H9 (cell line): ENCODE measurements around the gene FICD. TPM values are rescaled to one million over a fixed set of nuclear protein-coding genes. Genes with fewer than 3 reads are reported as not detected.

Source experiments
- DNase-seq: peaks from one replicate; pipeline ENCODE4 v3.0.0-alpha.2; 2017
- H2AFZ ChIP-seq: one replicate; pipeline ENCODE4 v1.6.1; 2013; ENCODE audit warnings: mild to moderate bottlenecking, low read length, control low read depth, moderate library complexity
- H2AK5ac ChIP-seq: 2 replicates; pipeline ENCODE4 v1.6.1; 2013; ENCODE audit warnings: low read length, control low read depth, mixed read lengths; ENCODE audit not compliant: insufficient read length
- H2BK120ac ChIP-seq: one replicate; pipeline ENCODE4 v1.6.1; 2013; ENCODE audit warnings: low read depth, mild to moderate bottlenecking, low read length, control low read depth, inconsistent platforms; ENCODE audit not compliant: poor library complexity, severe bottlenecking
- H2BK12ac ChIP-seq: 2 replicates; pipeline ENCODE4 v1.6.1; 2013; ENCODE audit warnings: low read length, control low read depth, mixed read lengths, low read depth; ENCODE audit not compliant: insufficient read length
- H2BK15ac ChIP-seq: 2 replicates; pipeline ENCODE4 v1.6.1; 2013; ENCODE audit warnings: low read depth, low read length, control low read depth
- H2BK20ac ChIP-seq: one replicate; pipeline ENCODE4 v1.6.1; 2013; ENCODE audit warnings: low read depth, mild to moderate bottlenecking, low read length, control low read depth, inconsistent platforms; ENCODE audit not compliant: poor library complexity, severe bottlenecking
- H2BK5ac ChIP-seq: 2 replicates; pipeline ENCODE4 v1.6.1; 2013; ENCODE audit warnings: low read length, control low read depth, mixed read lengths; ENCODE audit not compliant: insufficient read length
- H3K14ac ChIP-seq: 2 replicates; pipeline ENCODE4 v1.6.1; 2013; ENCODE audit warnings: low read length, control low read depth; ENCODE audit not compliant: insufficient read depth
- H3K18ac ChIP-seq: 2 replicates; pipeline ENCODE4 v1.6.1; 2013; ENCODE audit warnings: low read depth, mild to moderate bottlenecking, mixed read lengths, low read length, control low read depth; ENCODE audit not compliant: insufficient read length
- H3K23ac ChIP-seq: 2 replicates; pipeline ENCODE4 v1.6.1; 2013; ENCODE audit warnings: low read length, control low read depth, mixed read lengths, low read depth; ENCODE audit not compliant: insufficient read length
- H3K23me2 ChIP-seq: 2 replicates; pipeline ENCODE4 v1.6.1; 2013; ENCODE audit warnings: low read depth, mild to moderate bottlenecking, mixed read lengths, low read length, control low read depth; ENCODE audit not compliant: insufficient read length, poor library complexity, severe bottlenecking
- H3K27ac ChIP-seq: 2 replicates; pipeline ENCODE4 v1.5.1; 2013; ENCODE audit warnings: low read length, control low read depth, mixed read lengths, low read depth; ENCODE audit not compliant: insufficient read length
- H3K27me3 ChIP-seq: 2 replicates; pipeline ENCODE4 v1.6.1; 2013; ENCODE audit warnings: low read length, control low read depth, inconsistent platforms; ENCODE audit not compliant: insufficient read depth
- H3K4ac ChIP-seq: 2 replicates; pipeline ENCODE4 v1.6.1; 2013; ENCODE audit warnings: low read depth, mild to moderate bottlenecking, control low read depth, inconsistent platforms, low read length, moderate library complexity
- H3K4me1 ChIP-seq: 2 replicates; pipeline ENCODE4 v1.6.1; 2013; ENCODE audit warnings: low read length, control low read depth, inconsistent platforms; ENCODE audit not compliant: insufficient read depth
- H3K4me2 ChIP-seq: 2 replicates; pipeline ENCODE4 v1.6.1; 2013; ENCODE audit warnings: low read length, control low read depth, mixed read lengths; ENCODE audit not compliant: insufficient read length, insufficient read depth
- H3K56ac ChIP-seq: 2 replicates; pipeline ENCODE4 v1.6.1; 2013; ENCODE audit warnings: low read depth, mild to moderate bottlenecking, mixed read lengths, low read length, control low read depth; ENCODE audit not compliant: insufficient read length
- H3K79me1 ChIP-seq: 2 replicates; pipeline ENCODE4 v1.6.1; 2013; ENCODE audit warnings: low read depth, mild to moderate bottlenecking, moderate library complexity, low read length, control low read depth, inconsistent platforms; ENCODE audit not compliant: insufficient read depth, poor library complexity, severe bottlenecking
- H3K79me2 ChIP-seq: 2 replicates; pipeline ENCODE4 v1.6.1; 2013; ENCODE audit warnings: low read length, control low read depth, inconsistent platforms; ENCODE audit not compliant: insufficient read depth
- H3K9ac ChIP-seq: 2 replicates; pipeline ENCODE4 v1.6.1; 2013; ENCODE audit warnings: low read length, control low read depth, mixed read lengths; ENCODE audit not compliant: insufficient read length; ENCODE audit errors: extremely low read depth
- H3K9me3 ChIP-seq: one replicate; pipeline ENCODE4 v1.6.1; 2013; ENCODE audit warnings: low read depth, low read length, inconsistent platforms; ENCODE audit not compliant: control insufficient read depth
- H3T11ph ChIP-seq: one replicate; pipeline ENCODE4 v1.6.1; 2013; ENCODE audit warnings: mild to moderate bottlenecking, low read length, control low read depth, inconsistent platforms
- H4K20me1 ChIP-seq: one replicate; pipeline ENCODE4 v1.6.1; 2013; ENCODE audit not compliant: control insufficient read depth, insufficient read length, insufficient read depth
- H4K5ac ChIP-seq: 2 replicates; pipeline ENCODE4 v1.6.1; 2013; ENCODE audit warnings: low read depth, mild to moderate bottlenecking, mixed read lengths, low read length, control low read depth; ENCODE audit not compliant: insufficient read length
- H4K8ac ChIP-seq: replicated peaks from 2 replicates; pipeline ENCODE4 v1.6.1; 2013; ENCODE audit warnings: low read length, control low read depth, mixed read lengths, low read depth; ENCODE audit not compliant: insufficient read length
- H4K91ac ChIP-seq: 2 replicates; pipeline ENCODE4 v1.6.1; 2013; ENCODE audit warnings: low read depth, mild to moderate bottlenecking, moderate library complexity, mixed read lengths, low read length, control low read depth; ENCODE audit not compliant: insufficient read length
- H3K27ac Mint-ChIP-seq, 3 experiments: 2 replicates in 2 of 3; 3 replicates in 1 of 3; pipeline ENCODE4 v1.8.0; 2020 to 2021; ENCODE audit warnings: mixed read lengths in 3 of 3, mild to moderate bottlenecking in 1 of 3, moderate library complexity in 1 of 3
- H3K27me3 Mint-ChIP-seq: 2 replicates; pipeline ENCODE4 v1.8.0; 2021; ENCODE audit warnings: low read depth, mild to moderate bottlenecking, moderate library complexity, mixed read lengths
- H3K36me3 Mint-ChIP-seq, 3 experiments: 2 replicates in 2 of 3; 3 replicates in 1 of 3; pipeline ENCODE4 v1.8.0; 2020 to 2021; ENCODE audit warnings: low read depth in 3 of 3, mixed read lengths in 3 of 3; ENCODE audit not compliant: insufficient read depth in 1 of 3
- H3K4me1 Mint-ChIP-seq, 2 experiments: 2 replicates each; pipeline ENCODE4 v1.8.0; 2020; ENCODE audit warnings: mixed read lengths in 2 of 2
- H3K4me3 Mint-ChIP-seq, 2 experiments: 2 replicates in 1 of 2; 3 replicates in 1 of 2; pipeline ENCODE4 v1.8.0; 2020 to 2021; ENCODE audit warnings: mild to moderate bottlenecking in 2 of 2, mixed read lengths in 2 of 2, moderate library complexity in 1 of 2
- H3K9me3 Mint-ChIP-seq, 2 experiments: 2 replicates in 1 of 2; 3 replicates in 1 of 2; pipeline ENCODE4 v1.8.0; 2020; ENCODE audit warnings: mild to moderate bottlenecking in 2 of 2, mixed read lengths in 2 of 2, moderate library complexity in 1 of 2
- WGBS: extraction: QIAGEN DNeasy Blood & Tissue Kit; methylation state at CpG from one replicate; pipeline ENCODE4 v1.1.7; 2013; ENCODE audit warnings: missing lambda C conversion rate, low lambda C conversion rate, mixed read lengths; ENCODE audit not compliant: insufficient read length; ENCODE audit errors: extremely low coverage; 5-methylcytosine and 5-hydroxymethylcytosine counted together
- total RNA-seq: library from RNA; stranded (reverse); gene quantifications from 2 replicates; pipeline ENCODE4 v1.2.1, GENCODE V29; 2021
- TF ChIP-seq, protein P1 (sequence below): fragments of 200-600 bp; sonication (generic); conservative IDR thresholded peaks from 3 replicates; pipeline ENCODE4 v1.8.0; 2021; ENCODE audit warnings: antibody characterized with exemption, mild to moderate bottlenecking

The FICD gene
- total RNA-seq, 1 experiment from 2014 or later: 5.1 TPM

DNA sequence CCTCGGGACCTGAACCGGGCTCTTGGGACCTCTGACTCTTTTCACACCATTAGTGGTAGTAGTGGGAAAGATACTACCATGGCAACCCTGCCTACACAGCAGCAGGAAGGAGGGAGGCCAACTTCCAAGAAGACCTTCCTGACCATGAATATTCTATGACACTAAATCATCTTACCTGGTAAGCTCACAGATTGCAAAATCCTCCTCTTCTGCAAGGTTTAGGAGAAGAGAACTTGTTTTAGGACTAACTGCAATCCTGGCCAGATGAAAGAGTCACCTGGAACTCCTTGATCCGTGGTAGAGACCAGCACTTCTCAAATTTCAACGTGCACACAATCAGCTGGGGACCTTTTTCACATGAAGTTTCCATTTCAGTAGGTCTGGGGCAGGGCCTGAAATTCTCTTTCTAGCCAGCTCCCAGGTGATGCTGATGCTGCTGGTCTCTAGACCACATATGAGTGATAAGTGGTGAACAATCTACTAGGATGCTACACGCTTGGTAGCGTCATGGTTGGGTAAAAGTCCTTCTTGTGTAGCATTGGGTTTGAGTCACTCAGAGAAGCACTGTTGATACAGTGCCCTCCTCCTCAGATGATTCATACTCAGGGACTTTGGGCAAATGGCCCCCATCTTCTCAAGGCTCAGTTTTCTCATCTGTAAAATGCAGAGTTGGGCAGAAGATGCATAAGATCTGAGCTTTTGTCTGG, 35.6 kb upstream of the FICD start:
- Histone ChIP-seq H3K4ac (no peak overlapping the region), H4K5ac (no peak overlapping the region), H2BK12ac (no peak overlapping the region), H3K4me1 (0 out of 2 replicates have a peak, but pooled peaks cover 2% of the 10 kb centered on the region), H3K23me2 (no peaks in the 10 kb centered on the region), H3K9ac (no peak overlapping the region), H2AK5ac (no peak overlapping the region), H4K91ac (no peak overlapping the region), H2BK120ac (no peak overlapping the region), H2BK15ac (no peak overlapping the region), H3K27me3 (no peaks in the 10 kb centered on the region), H3K79me1 (no peaks in the 10 kb centered on the region), H3K56ac (no peak overlapping the region), H4K8ac (no peak overlapping the region), H3K9me3 (no peaks in the 10 kb centered on the region), H3K4me2 (no peak overlapping the region), H3T11ph (no peak overlapping the region), H2AFZ (no peak overlapping the region), H3K14ac (no peak overlapping the region), H3K23ac (no peak overlapping the region), H2BK5ac (no peak overlapping the region), H3K18ac (no peak overlapping the region), H3K79me2 (no peaks in the 10 kb centered on the region), H4K20me1 (no peaks in the 10 kb centered on the region), H2BK20ac (no peak overlapping the region), H3K27ac (no peak overlapping the region)
- Mint-ChIP-seq H3K4me1 (peaks cover 16 to 19% of the 10 kb centered on the region in 2 experiments), H3K4me3 (no peak overlapping the region), H3K27me3 (peaks cover 6% of the 10 kb centered on the region), H3K27ac (no peak overlapping the region), H3K9me3 (no peaks in the 10 kb centered on the region), H3K36me3 (no peaks in the 10 kb centered on the region)
- TF ChIP-seq, protein P1, sequence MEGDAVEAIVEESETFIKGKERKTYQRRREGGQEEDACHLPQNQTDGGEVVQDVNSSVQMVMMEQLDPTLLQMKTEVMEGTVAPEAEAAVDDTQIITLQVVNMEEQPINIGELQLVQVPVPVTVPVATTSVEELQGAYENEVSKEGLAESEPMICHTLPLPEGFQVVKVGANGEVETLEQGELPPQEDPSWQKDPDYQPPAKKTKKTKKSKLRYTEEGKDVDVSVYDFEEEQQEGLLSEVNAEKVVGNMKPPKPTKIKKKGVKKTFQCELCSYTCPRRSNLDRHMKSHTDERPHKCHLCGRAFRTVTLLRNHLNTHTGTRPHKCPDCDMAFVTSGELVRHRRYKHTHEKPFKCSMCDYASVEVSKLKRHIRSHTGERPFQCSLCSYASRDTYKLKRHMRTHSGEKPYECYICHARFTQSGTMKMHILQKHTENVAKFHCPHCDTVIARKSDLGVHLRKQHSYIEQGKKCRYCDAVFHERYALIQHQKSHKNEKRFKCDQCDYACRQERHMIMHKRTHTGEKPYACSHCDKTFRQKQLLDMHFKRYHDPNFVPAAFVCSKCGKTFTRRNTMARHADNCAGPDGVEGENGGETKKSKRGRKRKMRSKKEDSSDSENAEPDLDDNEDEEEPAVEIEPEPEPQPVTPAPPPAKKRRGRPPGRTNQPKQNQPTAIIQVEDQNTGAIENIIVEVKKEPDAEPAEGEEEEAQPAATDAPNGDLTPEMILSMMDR: no peak
- WGBS: no CpG with 5 or more reads among the region's 6 CpGs
- DNase-seq: no peak
